ENCODE results near the gene FBXL7. TPM values are rescaled to one million over a fixed set of nuclear protein-coding genes. Genes with fewer than 3 reads are reported as not detected.

Gene FBXL7
- total and polyA plus RNA-seq, 4 experiments from 2014 or later, result not detected

DNA sequence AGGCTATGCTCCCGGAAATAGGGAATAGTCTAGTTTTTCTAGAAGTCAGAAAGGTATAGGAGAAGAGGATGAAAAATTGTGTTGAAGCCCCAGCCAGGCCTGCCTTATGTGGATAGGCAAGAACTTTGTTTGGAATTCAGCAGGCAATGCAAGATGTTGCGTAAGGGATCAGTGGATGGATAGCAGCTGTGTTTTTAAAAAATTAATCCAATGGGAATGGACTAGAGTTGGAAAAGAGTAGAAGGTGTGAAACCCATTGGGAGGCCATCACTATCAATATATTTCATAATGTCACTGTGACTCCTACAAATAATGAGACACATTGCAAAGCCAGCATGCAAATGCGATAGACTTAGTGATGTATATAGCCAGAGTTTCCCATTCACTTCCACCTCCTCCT, 397.7 kb downstream of the FBXL7 start:
- Histone ChIP-seq H3K9me3 (ENCODE audit: control insufficient read depth in 1 of 2, low read length in 2 of 2) (no peaks in the 10 kb centered on the region), H3K27ac (ENCODE audit: low read depth, low read length) (no peak overlapping the region), H3K27me3 (ENCODE audit: insufficient read depth, low read length) (no peaks in the 10 kb centered on the region), H3K4me3 (ENCODE audit: low read length in 2 of 2) (no peak overlapping the region), H3K4me1 (ENCODE audit: insufficient read depth, low read length) (no peaks in the 10 kb centered on the region), H3K36me3 (ENCODE audit: insufficient read depth, low read length) (no peaks in the 10 kb centered on the region)
- H3K4me3 Mint-ChIP-seq, result no peak overlapping the region
- intact Hi-C loops (cut with micrococcal nuclease), result no loop called here
- ChIA-PET POLR2A (ENCODE audit: partially characterized antibody) (no interaction called here), CTCF (ENCODE audit: partially characterized antibody) (no interaction called here)
- no peaks in the 10 kb centered on the region for H3K36me3 Mint-ChIP-seq
- H3K9me3 Mint-ChIP-seq, result peaks cover 0 to 10% (median under 1%) of the 10 kb centered on the region in 8 donors
- no peaks in the 10 kb centered on the region for H3K27me3 Mint-ChIP-seq
- H3K27ac Mint-ChIP-seq, result no peak overlapping the region
- H3K4me1 Mint-ChIP-seq, result no peaks in the 10 kb centered on the region
- DNase-seq, result no peak

DNA sequence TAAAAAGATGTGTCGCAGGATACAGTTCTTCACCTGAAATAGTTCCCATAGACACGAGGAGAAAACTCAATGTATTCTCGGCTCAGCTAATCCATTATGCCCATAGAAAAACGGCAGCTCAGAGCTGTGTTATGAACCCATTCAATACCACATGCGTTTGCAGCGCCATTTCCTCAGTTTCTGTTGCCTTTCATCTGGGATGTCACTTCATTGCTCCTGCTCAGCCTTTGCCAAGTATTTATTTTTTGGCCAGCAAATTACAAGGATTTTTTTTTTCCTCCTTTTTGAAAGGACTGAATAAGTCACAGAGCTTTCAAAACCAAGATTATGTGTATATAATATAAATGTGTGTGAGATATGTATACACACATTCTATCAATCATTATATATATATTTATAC, 398.7 kb downstream of the FBXL7 start:
- Histone ChIP-seq H3K4me3 (ENCODE audit: low read length in 2 of 2) (no peak overlapping the region), H3K27ac (ENCODE audit: low read depth, low read length) (no peak overlapping the region), H3K4me1 (ENCODE audit: insufficient read depth, low read length) (no peaks in the 10 kb centered on the region), H3K36me3 (ENCODE audit: insufficient read depth, low read length) (no peaks in the 10 kb centered on the region), H3K9me3 (ENCODE audit: control insufficient read depth in 1 of 2, low read length in 2 of 2) (no peaks in the 10 kb centered on the region), H3K27me3 (ENCODE audit: insufficient read depth, low read length) (no peaks in the 10 kb centered on the region)
- intact Hi-C loops (cut with micrococcal nuclease), result no loop called here
- Mint-ChIP-seq H3K4me3 (no peak overlapping the region), H3K36me3 (no peaks in the 10 kb centered on the region), H3K27ac (no peak overlapping the region), H3K27me3 (no peaks in the 10 kb centered on the region), H3K4me1 (no peaks in the 10 kb centered on the region), H3K9me3 (peaks cover 0 to 10% (median under 1%) of the 10 kb centered on the region in 8 donors)
- POLR2A ChIA-PET (ENCODE audit: partially characterized antibody), result no interaction called here
- DNase-seq, result no peak
- CTCF ChIA-PET (ENCODE audit: partially characterized antibody), result no interaction called here

DNA sequence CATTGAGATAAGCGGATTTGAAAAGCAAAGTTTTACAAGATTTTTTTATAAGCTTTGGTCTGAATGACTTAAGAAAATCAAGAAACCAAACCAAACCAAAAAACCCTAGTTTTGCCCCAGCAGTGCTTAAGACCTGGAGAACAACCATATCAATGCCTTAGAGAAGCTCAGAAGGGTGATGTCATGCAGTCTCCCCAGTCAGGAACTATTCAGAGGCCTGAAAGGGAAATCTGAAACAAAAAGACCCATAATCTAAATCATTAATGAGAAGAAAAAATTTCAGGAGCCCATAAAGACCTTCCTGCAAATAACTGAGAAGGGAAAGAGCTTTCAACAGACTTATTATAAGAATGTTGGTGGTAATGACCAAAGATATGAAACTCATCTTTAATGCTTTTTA, 399.5 kb downstream of the FBXL7 start:
- no peaks in the 10 kb centered on the region for H3K36me3 ChIP-seq (ENCODE audit: insufficient read depth, low read length)
- H3K9me3 ChIP-seq (ENCODE audit: control insufficient read depth in 1 of 2, low read length in 2 of 2), result no peaks in the 10 kb centered on the region
- no peaks in the 10 kb centered on the region for H3K4me1 ChIP-seq (ENCODE audit: insufficient read depth, low read length)
- Mint-ChIP-seq H3K27ac (no peak overlapping the region), H3K4me3 (peak overlapping the region in 1 of 8 donors; percentile 29), H3K4me1 (no peaks in the 10 kb centered on the region), H3K9me3 (peaks cover 0 to 10% (median under 1%) of the 10 kb centered on the region in 8 donors), H3K27me3 (no peaks in the 10 kb centered on the region), H3K36me3 (no peaks in the 10 kb centered on the region)
- H3K4me3 ChIP-seq (ENCODE audit: low read length in 2 of 2), result no peak overlapping the region
- CTCF ChIA-PET (ENCODE audit: partially characterized antibody), result no interaction called here
- H3K27ac ChIP-seq (ENCODE audit: low read depth, low read length), result no peak overlapping the region
- H3K27me3 ChIP-seq (ENCODE audit: insufficient read depth, low read length), result no peaks in the 10 kb centered on the region
- intact Hi-C loops (cut with micrococcal nuclease), result no loop called here
- POLR2A ChIA-PET (ENCODE audit: partially characterized antibody), result no interaction called here
- no peak for DNase-seq

GRCh38 chr5:15901151-15901550, 401.2 kb downstream of the FBXL7 start:
- Mint-ChIP-seq H3K9me3 (peaks cover 0 to 10% (median under 1%) of the 10 kb centered on the region in 8 donors), H3K36me3 (no peaks in the 10 kb centered on the region), H3K4me3 (no peak overlapping the region), H3K4me1 (no peaks in the 10 kb centered on the region), H3K27me3 (no peaks in the 10 kb centered on the region), H3K27ac (no peak overlapping the region)
- H3K9me3 ChIP-seq (ENCODE audit: control insufficient read depth in 1 of 2, low read length in 2 of 2), result no peaks in the 10 kb centered on the region
- no peak overlapping the region for H3K27ac ChIP-seq (ENCODE audit: low read depth, low read length)
- ChIA-PET POLR2A (ENCODE audit: partially characterized antibody) (no interaction called here), CTCF (ENCODE audit: partially characterized antibody) (no interaction called here)
- no peaks in the 10 kb centered on the region for H3K4me1 ChIP-seq (ENCODE audit: insufficient read depth, low read length)
- intact Hi-C loops (cut with micrococcal nuclease), result no loop called here
- DNase-seq, result no peak
- no peaks in the 10 kb centered on the region for H3K36me3 ChIP-seq (ENCODE audit: insufficient read depth, low read length)
- no peaks in the 10 kb centered on the region for H3K27me3 ChIP-seq (ENCODE audit: insufficient read depth, low read length)
- no peak overlapping the region for H3K4me3 ChIP-seq (ENCODE audit: low read length in 2 of 2)

DNA sequence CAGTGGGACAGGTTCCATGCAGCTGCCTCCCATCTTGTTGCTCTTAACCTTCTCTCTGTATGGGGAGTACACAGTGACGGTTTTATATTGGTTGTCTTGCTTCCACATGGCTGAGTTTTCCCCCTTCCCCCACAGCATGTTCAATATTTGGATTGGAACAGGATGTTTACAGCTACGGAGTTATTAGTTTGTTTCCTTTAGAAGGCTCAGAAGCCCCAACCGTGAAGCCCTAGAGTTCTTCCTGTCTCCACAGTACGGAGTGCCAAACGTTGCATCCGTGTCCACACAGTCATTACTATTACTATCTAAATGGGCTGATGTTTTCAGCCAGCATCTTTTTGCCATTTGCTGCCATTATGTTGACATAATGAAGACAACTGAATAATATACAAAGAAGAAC, 402.1 kb downstream of the FBXL7 start:
- Mint-ChIP-seq H3K36me3 (no peaks in the 10 kb centered on the region), H3K9me3 (peaks cover 0 to 9% (median under 1%) of the 10 kb centered on the region in 8 donors), H3K27me3 (no peaks in the 10 kb centered on the region), H3K4me3 (no peak overlapping the region), H3K27ac (no peak overlapping the region), H3K4me1 (no peaks in the 10 kb centered on the region)
- H3K4me3 ChIP-seq (ENCODE audit: low read length in 2 of 2), result no peak overlapping the region
- intact Hi-C loops (cut with micrococcal nuclease), result no loop called here
- no peaks in the 10 kb centered on the region for H3K4me1 ChIP-seq (ENCODE audit: insufficient read depth, low read length)
- H3K27ac ChIP-seq (ENCODE audit: low read depth, low read length), result no peak overlapping the region
- CTCF ChIA-PET (ENCODE audit: partially characterized antibody), result no interaction called here
- no peaks in the 10 kb centered on the region for H3K36me3 ChIP-seq (ENCODE audit: insufficient read depth, low read length)
- no peaks in the 10 kb centered on the region for H3K9me3 ChIP-seq (ENCODE audit: control insufficient read depth in 1 of 2, low read length in 2 of 2)
- DNase-seq, result no peak
- POLR2A ChIA-PET (ENCODE audit: partially characterized antibody), result no interaction called here
- H3K27me3 ChIP-seq (ENCODE audit: insufficient read depth, low read length), result no peaks in the 10 kb centered on the region

GRCh38 chr5:15904899-15905830, 405.2 kb downstream of the FBXL7 start:
- no peaks in the 10 kb centered on the region for H3K27me3 ChIP-seq (ENCODE audit: insufficient read depth, low read length)
- DNase-seq, result no peak
- no peaks in the 10 kb centered on the region for H3K27me3 Mint-ChIP-seq
- H3K9me3 Mint-ChIP-seq, result no peaks in the 10 kb centered on the region
- no peaks in the 10 kb centered on the region for H3K36me3 ChIP-seq (ENCODE audit: insufficient read depth, low read length)
- H3K4me3 Mint-ChIP-seq, result no peak overlapping the region
- no peaks in the 10 kb centered on the region for H3K4me1 ChIP-seq (ENCODE audit: insufficient read depth, low read length)
- ChIA-PET CTCF (ENCODE audit: partially characterized antibody) (no interaction called here), POLR2A (ENCODE audit: partially characterized antibody) (no interaction called here)
- no peaks in the 10 kb centered on the region for H3K9me3 ChIP-seq (ENCODE audit: control insufficient read depth in 1 of 2, low read length in 2 of 2)
- intact Hi-C loops (cut with micrococcal nuclease), result no loop called here
- no peak overlapping the region for H3K27ac Mint-ChIP-seq
- H3K36me3 Mint-ChIP-seq, result no peaks in the 10 kb centered on the region
- no peaks in the 10 kb centered on the region for H3K4me1 Mint-ChIP-seq
- no peak overlapping the region for H3K4me3 ChIP-seq (ENCODE audit: low read length in 2 of 2)
- H3K27ac ChIP-seq (ENCODE audit: low read depth, low read length), result no peak overlapping the region

GRCh38 chr5:15914638-15915037, 414.7 kb downstream of the FBXL7 start:
- Mint-ChIP-seq H3K4me3 (no peak overlapping the region), H3K36me3 (no peaks in the 10 kb centered on the region), H3K27me3 (no peaks in the 10 kb centered on the region), H3K4me1 (no peaks in the 10 kb centered on the region), H3K9me3 (peaks cover 0 to 11% (median 5%) of the 10 kb centered on the region in 8 donors), H3K27ac (no peak overlapping the region)
- H3K27ac ChIP-seq (ENCODE audit: low read depth, low read length), result no peak overlapping the region
- H3K36me3 ChIP-seq (ENCODE audit: insufficient read depth, low read length), result no peaks in the 10 kb centered on the region
- CTCF ChIA-PET (ENCODE audit: partially characterized antibody), result no interaction called here
- intact Hi-C loops (cut with micrococcal nuclease), result no loop called here
- no peaks in the 10 kb centered on the region for H3K27me3 ChIP-seq (ENCODE audit: insufficient read depth, low read length)
- H3K4me3 ChIP-seq (ENCODE audit: low read length in 2 of 2), result no peak overlapping the region
- POLR2A ChIA-PET (ENCODE audit: partially characterized antibody), result no interaction called here
- H3K9me3 ChIP-seq (ENCODE audit: control insufficient read depth in 1 of 2, low read length in 2 of 2), result no peaks in the 10 kb centered on the region
- no peak for DNase-seq
- no peaks in the 10 kb centered on the region for H3K4me1 ChIP-seq (ENCODE audit: insufficient read depth, low read length)
